ENCODE results near the gene CACNB2.

- TF ChIP-seq, protein P1, sequence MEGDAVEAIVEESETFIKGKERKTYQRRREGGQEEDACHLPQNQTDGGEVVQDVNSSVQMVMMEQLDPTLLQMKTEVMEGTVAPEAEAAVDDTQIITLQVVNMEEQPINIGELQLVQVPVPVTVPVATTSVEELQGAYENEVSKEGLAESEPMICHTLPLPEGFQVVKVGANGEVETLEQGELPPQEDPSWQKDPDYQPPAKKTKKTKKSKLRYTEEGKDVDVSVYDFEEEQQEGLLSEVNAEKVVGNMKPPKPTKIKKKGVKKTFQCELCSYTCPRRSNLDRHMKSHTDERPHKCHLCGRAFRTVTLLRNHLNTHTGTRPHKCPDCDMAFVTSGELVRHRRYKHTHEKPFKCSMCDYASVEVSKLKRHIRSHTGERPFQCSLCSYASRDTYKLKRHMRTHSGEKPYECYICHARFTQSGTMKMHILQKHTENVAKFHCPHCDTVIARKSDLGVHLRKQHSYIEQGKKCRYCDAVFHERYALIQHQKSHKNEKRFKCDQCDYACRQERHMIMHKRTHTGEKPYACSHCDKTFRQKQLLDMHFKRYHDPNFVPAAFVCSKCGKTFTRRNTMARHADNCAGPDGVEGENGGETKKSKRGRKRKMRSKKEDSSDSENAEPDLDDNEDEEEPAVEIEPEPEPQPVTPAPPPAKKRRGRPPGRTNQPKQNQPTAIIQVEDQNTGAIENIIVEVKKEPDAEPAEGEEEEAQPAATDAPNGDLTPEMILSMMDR (conservative IDR thresholded peaks at IDR 0.05), result no peak
- TF ChIP-seq EZH2 (IDR thresholded peaks at IDR 0.05; ENCODE audit: low read depth), result no peak
Measured at GRCh38 chr10:18527687-18528086, 387.5 kb downstream of the CACNB2 start.
